Astrocyte of the spinal cord (primary cell): ENCODE data around the gene NTRK2.

Experiments
- DNase-seq: peaks from one replicate; pipeline ENCODE4 v3.0.0; 2011; ENCODE audit warnings: low read depth, low spot score
- H3K4me3 ChIP-seq: 2 replicates; pipeline ENCODE4 v1.5.1; 2011; ENCODE audit warnings: low read depth, mild to moderate bottlenecking, low read length, moderate library complexity
- in situ Hi-C: cut with HindIII; loops from 2 replicates; pipeline ENCODE4 v1.10.0; 2017; ENCODE audit warnings: low sequenced_read_pairs
- TF ChIP-seq, protein P1 (sequence below): IDR thresholded peaks from 2 replicates; pipeline ENCODE4 v1.5.1; 2012; ENCODE audit warnings: low read depth, mild to moderate bottlenecking, low read length, inconsistent platforms

Gene NTRK2

DNA sequence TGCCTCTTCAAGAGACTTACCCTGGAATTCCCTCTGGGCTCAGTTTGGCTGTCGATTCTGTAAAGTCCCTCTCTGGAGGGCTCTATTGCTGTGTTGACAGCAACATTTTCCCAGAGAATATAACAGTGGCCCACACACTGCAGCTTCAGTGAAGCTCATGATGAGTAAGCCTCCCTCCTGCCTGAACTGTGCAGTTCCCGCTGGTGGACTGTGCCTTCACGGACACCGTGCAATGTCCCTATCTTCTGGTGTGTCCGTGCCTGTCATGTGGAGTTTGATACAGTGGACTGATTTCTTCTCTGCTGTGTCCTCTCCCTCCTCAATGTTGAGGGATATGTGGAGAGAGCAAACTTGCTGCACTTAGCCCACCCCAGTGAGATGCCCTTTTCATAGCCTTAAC, 109.0 kb downstream of the NTRK2 start:
- no peak for DNase-seq
- in situ Hi-C loops, result no loop called here
- TF ChIP-seq, protein P1, sequence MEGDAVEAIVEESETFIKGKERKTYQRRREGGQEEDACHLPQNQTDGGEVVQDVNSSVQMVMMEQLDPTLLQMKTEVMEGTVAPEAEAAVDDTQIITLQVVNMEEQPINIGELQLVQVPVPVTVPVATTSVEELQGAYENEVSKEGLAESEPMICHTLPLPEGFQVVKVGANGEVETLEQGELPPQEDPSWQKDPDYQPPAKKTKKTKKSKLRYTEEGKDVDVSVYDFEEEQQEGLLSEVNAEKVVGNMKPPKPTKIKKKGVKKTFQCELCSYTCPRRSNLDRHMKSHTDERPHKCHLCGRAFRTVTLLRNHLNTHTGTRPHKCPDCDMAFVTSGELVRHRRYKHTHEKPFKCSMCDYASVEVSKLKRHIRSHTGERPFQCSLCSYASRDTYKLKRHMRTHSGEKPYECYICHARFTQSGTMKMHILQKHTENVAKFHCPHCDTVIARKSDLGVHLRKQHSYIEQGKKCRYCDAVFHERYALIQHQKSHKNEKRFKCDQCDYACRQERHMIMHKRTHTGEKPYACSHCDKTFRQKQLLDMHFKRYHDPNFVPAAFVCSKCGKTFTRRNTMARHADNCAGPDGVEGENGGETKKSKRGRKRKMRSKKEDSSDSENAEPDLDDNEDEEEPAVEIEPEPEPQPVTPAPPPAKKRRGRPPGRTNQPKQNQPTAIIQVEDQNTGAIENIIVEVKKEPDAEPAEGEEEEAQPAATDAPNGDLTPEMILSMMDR, result no peak
- no peak overlapping the region for H3K4me3 ChIP-seq

DNA sequence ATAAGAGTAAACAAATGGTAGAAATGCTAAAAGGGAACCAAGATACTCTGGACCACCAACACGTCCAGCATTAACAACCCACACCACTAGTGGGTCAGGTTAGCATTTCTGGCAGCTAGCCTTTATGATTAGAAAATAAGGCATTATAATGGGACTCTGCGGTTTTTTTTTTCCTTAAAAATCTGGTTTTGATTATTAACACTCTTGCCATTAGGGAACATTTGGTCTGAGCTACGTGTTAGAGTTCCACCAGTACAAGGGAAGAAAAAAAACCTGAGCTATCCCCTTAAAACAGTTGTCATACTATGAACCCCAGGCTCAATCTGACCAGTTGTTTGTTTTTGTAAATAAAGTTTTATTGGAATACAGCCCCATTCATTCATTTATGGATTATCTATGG, 110.4 kb downstream of the NTRK2 start:
- in situ Hi-C loops, result no loop called here
- no peak for DNase-seq
- no peak overlapping the region for H3K4me3 ChIP-seq
- TF ChIP-seq, protein P1, result no peak

DNA sequence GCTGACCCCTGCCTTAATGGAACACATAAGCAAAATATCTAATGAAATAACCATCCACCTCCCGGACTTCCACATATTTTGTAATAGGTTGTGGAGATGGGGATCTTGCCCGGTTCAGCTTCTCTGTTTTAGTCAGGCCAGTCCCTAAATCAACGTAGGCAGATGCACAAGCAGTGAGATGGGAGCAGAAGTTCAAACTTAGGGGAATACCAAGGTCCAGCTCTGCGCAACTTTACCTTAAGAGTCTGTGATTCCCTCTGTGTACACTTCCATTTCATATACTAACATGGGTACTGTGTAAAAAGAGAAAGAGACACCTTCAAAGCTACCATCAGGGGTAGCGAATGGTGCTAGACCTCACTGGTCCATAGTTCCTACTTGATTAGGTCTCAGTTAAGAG, 110.9 kb downstream of the NTRK2 start:
- in situ Hi-C loops, result no loop called here
- TF ChIP-seq, protein P1, result no peak

DNA sequence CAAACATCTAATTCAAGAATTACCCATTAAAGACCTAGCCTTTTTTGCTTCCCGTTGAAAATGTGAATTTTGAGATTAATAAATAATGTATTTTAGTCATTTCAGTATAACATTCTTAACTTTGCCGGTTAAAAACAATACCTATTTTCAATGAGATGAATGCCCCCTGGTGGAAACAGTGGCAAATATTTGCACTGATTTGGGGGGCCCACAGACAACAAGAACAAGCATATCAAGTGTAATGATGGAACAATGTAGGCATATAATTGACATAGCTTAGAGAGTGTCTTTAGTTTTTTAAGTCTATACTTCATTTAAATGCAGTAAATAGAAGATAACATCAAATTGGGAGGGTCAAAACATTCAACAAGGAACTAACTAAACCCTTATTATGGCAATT, 111.9 kb downstream of the NTRK2 start:
- DNase-seq, result peak; percentile 42
- in situ Hi-C loops, result no loop called here
- TF ChIP-seq, protein P1, result peak; percentile 44
- no peak overlapping the region for H3K4me3 ChIP-seq

More for the DNA sequence above, 110.9 kb downstream of the NTRK2 start:
- no peak for DNase-seq
- no peak overlapping the region for H3K4me3 ChIP-seq

DNA sequence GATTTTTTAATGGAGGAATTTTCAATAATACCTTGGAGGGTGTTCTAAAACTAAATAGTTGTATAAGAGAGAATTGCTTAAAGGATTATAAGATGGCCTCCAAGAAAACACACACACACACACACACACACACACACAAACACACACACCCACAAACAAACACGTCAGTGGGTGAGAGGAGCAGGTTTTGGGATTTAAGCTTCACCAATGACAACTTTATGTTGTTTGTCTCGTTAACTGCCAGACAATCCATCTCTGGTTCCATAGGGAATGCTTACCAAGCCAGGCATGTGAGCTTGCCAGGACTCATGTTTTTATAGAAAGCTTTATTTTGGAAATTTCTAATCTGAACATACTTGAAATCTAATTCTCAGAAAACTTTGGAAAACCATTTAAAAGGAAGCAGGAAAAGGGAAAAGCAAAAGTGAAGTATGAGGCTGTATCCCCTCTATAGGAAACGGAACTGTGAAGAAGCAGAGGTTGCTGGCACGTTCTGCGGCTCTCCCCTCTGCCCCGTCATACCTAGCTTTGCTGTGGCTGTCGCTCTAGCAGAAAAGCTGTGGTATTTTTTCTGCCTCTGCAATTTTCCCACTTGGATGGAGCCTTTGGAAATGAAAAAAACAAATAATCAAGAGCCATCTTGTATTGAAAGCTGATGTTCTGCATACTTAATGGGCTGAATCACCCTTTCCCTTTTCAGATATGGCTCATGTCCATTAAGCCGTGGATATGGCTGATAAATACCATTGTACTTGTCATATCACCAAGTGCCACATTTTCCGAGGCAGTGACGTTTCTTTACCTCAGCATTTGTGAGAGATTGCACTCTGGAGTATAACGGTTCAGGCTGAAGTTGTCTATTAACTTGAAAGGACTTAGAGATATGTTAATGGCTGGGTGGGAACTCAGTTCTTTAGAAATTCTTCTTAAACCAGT, 112.7 kb downstream of the NTRK2 start:
- in situ Hi-C loops, result no loop called here
- DNase-seq, result peak; percentile 9
- TF ChIP-seq, protein P1, result no peak

DNA sequence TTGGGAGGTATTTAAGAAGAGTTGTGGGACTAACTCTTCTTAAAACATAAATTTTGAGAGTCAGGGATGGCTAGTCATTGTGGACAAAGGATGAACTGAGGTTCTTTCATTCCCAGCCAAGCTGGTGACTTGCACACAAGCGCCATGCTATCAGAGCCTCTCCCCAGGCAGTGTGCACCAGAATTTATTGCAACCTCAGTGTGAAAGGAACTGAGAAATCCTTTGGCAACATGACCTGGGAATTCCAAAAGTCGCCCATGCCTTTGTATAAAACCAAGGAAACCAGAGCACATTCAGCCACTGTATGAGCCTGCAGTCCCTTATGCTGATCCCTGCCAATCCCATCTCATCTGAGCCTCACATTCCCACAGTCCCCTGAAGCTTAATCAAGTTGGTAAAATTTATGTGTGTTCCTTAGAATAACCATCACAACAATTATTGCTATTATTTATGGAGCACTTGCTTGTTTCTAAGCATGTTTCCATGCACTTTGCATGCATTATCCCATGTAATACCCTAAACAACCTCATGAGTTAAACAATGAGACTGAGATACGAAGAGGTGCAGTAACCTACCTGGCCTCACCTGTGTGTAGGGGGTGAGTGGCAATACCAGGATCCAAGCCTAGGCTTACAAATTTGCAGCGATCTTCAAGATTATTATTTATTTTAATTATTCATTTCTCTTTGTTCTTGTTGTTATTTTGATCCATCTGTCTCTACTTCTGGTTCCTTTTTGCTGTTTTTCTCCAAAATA, 116.4 kb downstream of the NTRK2 start:
- H3K4me3 ChIP-seq, result no peak overlapping the region
- no peak for DNase-seq
- in situ Hi-C loops, result no loop called here
- TF ChIP-seq, protein P1, result no peak

More for the DNA sequence above, 112.7 kb downstream of the NTRK2 start:
- H3K4me3 ChIP-seq, result no peak overlapping the region
